RWPE2 (cell line): ENCODE data around the gene POU2AF2.

Experiments
- ATAC-seq: fragments of 200-7000 bp; cut with Tn5 transposase; 3 replicates; pipeline ENCODE4 v1.9.1; 2021; ENCODE audit warnings: low read depth
- DNase-seq: peaks from one replicate; pipeline ENCODE4 v3.0.0-alpha.2; 2020; ENCODE audit warnings: low spot score
- H3K27ac ChIP-seq: fragments of 450-650 bp; 2 replicates; pipeline ENCODE4 v1.5.1; 2017; ENCODE audit warnings: mild to moderate bottlenecking; ENCODE audit not compliant: poor library complexity, severe bottlenecking
- H3K27me3 ChIP-seq: fragments of 250-450 bp; sonication (Bioruptor Pico); 2 replicates; pipeline ENCODE4 v1.5.1; 2021; ENCODE audit warnings: mild to moderate bottlenecking, moderate library complexity; ENCODE audit not compliant: insufficient read depth, poor library complexity, severe bottlenecking
- H3K36me3 ChIP-seq: fragments of 250-450 bp; sonication (Bioruptor Pico); 2 replicates; pipeline ENCODE4 v1.5.1; 2020; ENCODE audit warnings: low read depth, mild to moderate bottlenecking, moderate library complexity
- H3K4me1 ChIP-seq: fragments of 250-450 bp; sonication (Bioruptor Pico); 2 replicates; pipeline ENCODE4 v1.5.1; 2021; ENCODE audit warnings: mild to moderate bottlenecking, moderate library complexity; ENCODE audit not compliant: insufficient read depth, poor library complexity, severe bottlenecking
- H3K4me3 ChIP-seq: fragments of 250-450 bp; sonication (Bioruptor Pico); 2 replicates; pipeline ENCODE4 v1.5.1; 2021; ENCODE audit warnings: mild to moderate bottlenecking, moderate library complexity; ENCODE audit not compliant: severe bottlenecking
- H3K9me3 ChIP-seq: fragments of 250-450 bp; sonication (Bioruptor Pico); 2 replicates; pipeline ENCODE4 v1.5.1; 2021; ENCODE audit warnings: mild to moderate bottlenecking, moderate library complexity; ENCODE audit not compliant: severe bottlenecking
- TF ChIP-seq, protein P1 (sequence below): fragments of 450-650 bp; IDR thresholded peaks from one replicate; pipeline ENCODE4 v1.5.1; 2017; ENCODE audit warnings: mild to moderate bottlenecking, moderate library complexity; ENCODE audit not compliant: poor library complexity, severe bottlenecking

Gene POU2AF2

GRCh38 chr11:111298413-111299100, 53.0 kb downstream of the POU2AF2 start, which contains the start of gene POU2AF3:
POU2AF3 (plus strand) TSS chr11:111298546; CDS start chr11:111298582, 36 bp downstream.
- no peak within 1 kb of the TSS for H3K27ac ChIP-seq
- H3K36me3 ChIP-seq, result no peaks in the 10 kb centered on the region
- H3K4me1 ChIP-seq, result no peaks in the 10 kb centered on the region
- H3K27me3 ChIP-seq, result peaks cover 15% of the 10 kb centered on the region
- peak within 1 kb of the TSS; percentile 38 for H3K4me3 ChIP-seq
- ATAC-seq, result peak; percentile 49
- H3K9me3 ChIP-seq, result no peaks in the 10 kb centered on the region
- TF ChIP-seq, protein P1, sequence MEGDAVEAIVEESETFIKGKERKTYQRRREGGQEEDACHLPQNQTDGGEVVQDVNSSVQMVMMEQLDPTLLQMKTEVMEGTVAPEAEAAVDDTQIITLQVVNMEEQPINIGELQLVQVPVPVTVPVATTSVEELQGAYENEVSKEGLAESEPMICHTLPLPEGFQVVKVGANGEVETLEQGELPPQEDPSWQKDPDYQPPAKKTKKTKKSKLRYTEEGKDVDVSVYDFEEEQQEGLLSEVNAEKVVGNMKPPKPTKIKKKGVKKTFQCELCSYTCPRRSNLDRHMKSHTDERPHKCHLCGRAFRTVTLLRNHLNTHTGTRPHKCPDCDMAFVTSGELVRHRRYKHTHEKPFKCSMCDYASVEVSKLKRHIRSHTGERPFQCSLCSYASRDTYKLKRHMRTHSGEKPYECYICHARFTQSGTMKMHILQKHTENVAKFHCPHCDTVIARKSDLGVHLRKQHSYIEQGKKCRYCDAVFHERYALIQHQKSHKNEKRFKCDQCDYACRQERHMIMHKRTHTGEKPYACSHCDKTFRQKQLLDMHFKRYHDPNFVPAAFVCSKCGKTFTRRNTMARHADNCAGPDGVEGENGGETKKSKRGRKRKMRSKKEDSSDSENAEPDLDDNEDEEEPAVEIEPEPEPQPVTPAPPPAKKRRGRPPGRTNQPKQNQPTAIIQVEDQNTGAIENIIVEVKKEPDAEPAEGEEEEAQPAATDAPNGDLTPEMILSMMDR, result no peak
- no peak for DNase-seq

DNA sequence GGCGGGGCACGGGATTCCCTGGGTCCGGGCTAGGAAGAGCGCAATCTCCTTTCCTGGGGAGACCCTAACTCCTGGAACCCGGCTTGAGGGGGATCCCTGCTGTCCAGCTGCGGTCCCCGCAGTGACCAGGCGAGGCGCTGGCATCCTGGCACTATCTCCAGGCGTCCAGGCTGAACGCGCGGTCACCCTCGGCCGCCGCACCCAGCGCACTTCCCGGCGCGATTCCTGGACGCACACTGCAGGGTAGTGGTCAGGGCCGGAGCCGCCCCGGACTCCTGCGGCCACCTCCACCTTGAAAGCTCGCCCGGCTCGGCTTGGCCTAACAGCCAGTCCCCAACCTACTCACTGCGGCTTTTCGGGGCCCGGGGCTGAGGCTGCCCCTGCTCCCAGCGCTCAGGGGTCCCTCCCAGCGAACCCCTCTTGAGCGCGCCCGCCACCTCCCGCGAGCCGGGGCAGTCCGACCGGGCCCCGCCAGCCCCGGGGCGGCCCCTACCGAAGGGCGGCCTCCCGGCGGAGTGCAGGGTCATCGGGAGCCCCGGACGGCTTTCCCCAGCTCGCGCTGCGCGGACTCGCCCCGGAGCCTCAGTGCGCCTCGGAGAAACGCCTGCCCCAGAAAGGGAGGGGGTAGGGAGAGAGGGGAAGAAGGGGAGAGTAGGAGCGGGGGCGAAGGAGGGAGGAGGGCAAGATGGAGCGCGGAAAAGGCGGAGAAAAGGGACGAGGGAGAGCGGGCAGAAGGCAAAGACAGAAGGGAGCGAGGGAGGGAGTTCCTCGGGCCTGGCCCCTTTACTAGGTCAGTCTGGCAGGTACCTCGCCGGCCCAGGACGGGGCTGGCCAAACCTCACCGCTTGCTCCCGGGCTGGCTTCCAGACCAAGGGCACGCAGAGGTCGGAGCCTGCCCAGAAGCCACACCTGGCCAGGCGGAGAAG, 53.8 kb downstream of the POU2AF2 start:
- ATAC-seq (peak; percentile 81), DNase-seq (no peak)
- Histone ChIP-seq H3K4me3 (peak overlapping the region; percentile 38), H3K27ac (no peak overlapping the region), H3K4me1 (no peaks in the 10 kb centered on the region), H3K36me3 (no peaks in the 10 kb centered on the region), H3K9me3 (no peaks in the 10 kb centered on the region), H3K27me3 (peaks cover 18% of the 10 kb centered on the region)
- TF ChIP-seq, protein P1, result peak; percentile 49

GRCh38 chr11:111300569-111300968, 55.0 kb downstream of the POU2AF2 start:
- ATAC-seq (no peak), DNase-seq (no peak)
- Histone ChIP-seq H3K27ac (no peak overlapping the region), H3K4me1 (no peaks in the 10 kb centered on the region), H3K4me3 (no peak overlapping the region), H3K36me3 (no peaks in the 10 kb centered on the region), H3K27me3 (peaks cover 18% of the 10 kb centered on the region), H3K9me3 (no peaks in the 10 kb centered on the region)
- TF ChIP-seq, protein P1, result no peak

DNA sequence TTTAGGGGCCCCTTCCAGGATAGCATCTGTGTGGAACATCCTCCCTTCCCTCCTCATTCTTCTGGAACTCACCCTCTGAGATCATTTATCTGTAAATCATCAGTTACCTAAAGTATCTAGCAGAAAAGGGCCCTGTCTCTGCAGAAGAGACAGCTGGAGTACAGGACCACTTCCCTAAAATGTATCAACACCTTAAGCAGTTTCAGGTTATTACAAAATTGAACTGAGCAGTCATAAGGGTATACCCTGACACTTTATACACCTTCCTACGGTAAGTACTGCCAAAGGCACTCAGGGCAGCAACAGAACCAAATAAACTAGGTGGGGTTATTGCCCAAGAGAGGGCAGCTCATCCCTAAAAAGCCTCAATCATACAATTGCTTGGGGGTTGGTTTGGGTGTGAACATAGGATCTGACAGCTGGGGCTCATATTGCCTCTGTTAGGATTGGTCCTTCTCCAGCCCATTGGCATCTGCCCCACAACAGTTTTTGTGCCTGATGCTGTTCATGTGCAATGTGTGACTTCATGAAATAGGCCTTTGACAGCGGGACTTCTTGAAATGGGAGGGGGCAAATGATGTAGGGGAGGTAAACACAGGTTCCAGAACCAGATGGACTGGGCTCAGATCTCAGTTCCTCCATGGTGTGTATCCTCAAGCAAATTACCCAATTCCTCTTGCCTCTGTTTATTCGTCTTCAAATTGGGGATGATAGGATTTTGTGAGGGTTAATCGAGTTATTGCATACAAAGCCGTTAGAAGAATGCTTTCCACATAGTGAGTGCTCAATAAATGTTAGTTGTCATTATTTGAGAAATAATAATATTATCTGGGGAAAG, 55.7 kb downstream of the POU2AF2 start:
- no peaks in the 10 kb centered on the region for H3K36me3 ChIP-seq
- TF ChIP-seq, protein P1, result no peak
- no peak for ATAC-seq
- H3K27ac ChIP-seq, result no peak overlapping the region
- no peaks in the 10 kb centered on the region for H3K9me3 ChIP-seq
- peaks cover 25% of the 10 kb centered on the region for H3K27me3 ChIP-seq
- no peak for DNase-seq
- H3K4me1 ChIP-seq, result no peaks in the 10 kb centered on the region
- H3K4me3 ChIP-seq, result no peak overlapping the region
